HG02970 (cell line): ENCODE data around the gene BLTP3A.

Source experiments
- ATAC-seq: cut with Tn5 transposase; IDR thresholded peaks from one replicate; pipeline ENCODE4 v1.9.1; 2021; ENCODE audit warnings: mild to moderate bottlenecking, moderate library complexity, moderate number of reproducible peaks; ENCODE audit not compliant: unreplicated experiment, low FRiP score

Gene BLTP3A

GRCh38 chr6:34829137-34829536 is 37.3 kb downstream of the BLTP3A start:
- ATAC-seq: no peak

- no peak for ATAC-seq
Observed at GRCh38 chr6:34832942-34833341, 41.1 kb downstream of the BLTP3A start.

GRCh38 chr6:34834789-34835518 is 43.1 kb downstream of the BLTP3A start:
- no peak for ATAC-seq

- ATAC-seq: no peak
Observed at GRCh38 chr6:34836008-34836407, 44.1 kb downstream of the BLTP3A start.

GRCh38 chr6:34836451-34836850 is 44.6 kb downstream of the BLTP3A start:
- no peak for ATAC-seq

- no peak for ATAC-seq
Observed at GRCh38 chr6:34837528-34837927, 45.6 kb downstream of the BLTP3A start.

GRCh38 chr6:34839666-34840352 is 47.9 kb downstream of the BLTP3A start:
- no peak for ATAC-seq
